ENCODE measurements around the gene SLC26A2.
A peak's percentile ranks its signal among the peaks of the same experiment; 100 is the strongest.
"Not testable (repeated sequence)": the region's sequence is repeated elsewhere in the genome, so short reads cannot be mapped to it uniquely, and the experiment has no call there.

Gene SLC26A2

DNA sequence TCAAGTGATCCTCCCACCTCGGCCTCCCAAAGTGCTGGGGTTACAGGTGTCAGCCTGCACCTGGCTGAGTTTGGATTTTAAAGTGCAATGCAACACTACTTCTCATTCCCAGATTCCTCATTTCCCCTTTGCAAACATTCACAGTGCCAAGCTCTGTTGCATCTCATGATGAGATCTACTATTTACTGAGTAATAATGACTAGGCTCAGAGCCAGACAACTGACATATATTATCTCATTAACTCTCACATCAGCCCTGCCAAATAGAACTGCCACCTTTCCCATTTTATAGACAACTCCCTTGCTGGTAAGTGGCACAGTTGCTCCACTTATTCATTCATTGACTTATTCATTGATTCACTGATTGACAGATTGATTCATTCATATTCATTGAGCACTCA lies 22.9 kb upstream of the SLC26A2 start:
- DNase-seq, result peak; percentile 96

GRCh38 chr5:149938279-149938678 lies 22.3 kb upstream of the SLC26A2 start:
- no peak for DNase-seq

- no peak for DNase-seq
These were observed 21.7 kb upstream of the SLC26A2 start for GRCh38 chr5:149938791-149939358.

DNA sequence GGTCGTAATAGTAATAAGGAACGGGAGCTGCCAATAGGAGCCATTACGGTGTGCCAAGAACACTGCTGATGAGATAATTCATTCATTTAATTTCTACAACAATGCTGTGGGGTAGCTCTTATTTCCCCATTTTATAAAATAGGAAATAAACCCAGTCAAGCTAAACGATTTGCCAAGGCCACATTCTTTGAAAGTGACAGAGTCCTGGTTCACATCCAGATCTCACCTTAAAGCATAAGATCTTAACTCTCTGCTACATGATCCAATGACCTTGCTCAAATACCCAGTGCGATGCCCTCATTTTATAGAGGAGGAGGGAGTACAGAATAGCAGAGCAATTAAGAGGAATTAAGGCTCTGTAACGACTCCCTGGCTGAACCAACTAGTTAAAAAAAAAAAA lies 21.0 kb upstream of the SLC26A2 start:
- no peak for DNase-seq

GRCh38 chr5:149940077-149940574 lies 20.4 kb upstream of the SLC26A2 start:
- no peak for DNase-seq

GRCh38 chr5:149940941-149941644 lies 19.5 kb upstream of the SLC26A2 start:
- DNase-seq, result no peak

GRCh38 chr5:149941795-149942194 lies 18.8 kb upstream of the SLC26A2 start:
- no peak for DNase-seq

DNA sequence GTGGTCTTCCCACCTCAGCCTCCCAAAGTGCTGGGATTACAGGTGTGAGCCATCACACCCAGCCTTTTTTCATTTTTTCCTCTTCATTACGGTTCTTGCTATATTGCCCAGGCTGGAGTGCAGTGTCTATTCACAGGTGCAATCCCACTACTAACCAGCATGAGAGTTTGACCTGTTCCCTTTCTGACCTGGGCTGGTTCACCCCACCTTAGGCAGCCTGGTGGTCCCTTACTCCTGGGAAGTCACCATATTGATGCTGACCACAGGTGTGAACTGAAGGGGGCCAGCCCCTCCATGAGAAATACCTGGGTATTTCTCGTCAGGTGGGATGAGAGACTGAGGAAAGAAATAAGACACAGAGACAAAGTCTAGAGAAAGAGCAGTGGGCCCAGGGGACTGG lies 18.4 kb upstream of the SLC26A2 start:
- DNase-seq, result no peak

DNA sequence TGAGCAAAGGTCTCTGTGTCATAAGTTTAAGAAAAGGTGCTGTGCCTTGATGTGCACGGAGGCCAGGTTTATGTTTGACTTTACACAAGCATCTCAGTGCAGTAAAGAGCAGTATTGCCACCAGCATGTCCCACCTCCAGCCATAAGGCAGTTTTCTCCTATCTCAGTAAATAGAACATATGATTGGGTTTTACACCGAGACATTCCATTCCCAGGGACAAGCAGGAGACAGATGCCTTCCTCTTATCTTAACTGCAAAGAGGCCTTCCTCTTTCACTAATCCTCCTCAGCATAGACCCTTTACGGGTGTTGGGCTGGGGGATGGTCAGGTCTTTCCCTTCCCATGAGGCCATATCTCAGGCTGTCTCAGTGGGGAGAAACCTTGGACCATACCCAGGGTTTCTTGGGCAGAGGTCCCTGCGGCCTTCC lies 17.8 kb upstream of the SLC26A2 start:
- not testable (repeated sequence) for DNase-seq

DNA sequence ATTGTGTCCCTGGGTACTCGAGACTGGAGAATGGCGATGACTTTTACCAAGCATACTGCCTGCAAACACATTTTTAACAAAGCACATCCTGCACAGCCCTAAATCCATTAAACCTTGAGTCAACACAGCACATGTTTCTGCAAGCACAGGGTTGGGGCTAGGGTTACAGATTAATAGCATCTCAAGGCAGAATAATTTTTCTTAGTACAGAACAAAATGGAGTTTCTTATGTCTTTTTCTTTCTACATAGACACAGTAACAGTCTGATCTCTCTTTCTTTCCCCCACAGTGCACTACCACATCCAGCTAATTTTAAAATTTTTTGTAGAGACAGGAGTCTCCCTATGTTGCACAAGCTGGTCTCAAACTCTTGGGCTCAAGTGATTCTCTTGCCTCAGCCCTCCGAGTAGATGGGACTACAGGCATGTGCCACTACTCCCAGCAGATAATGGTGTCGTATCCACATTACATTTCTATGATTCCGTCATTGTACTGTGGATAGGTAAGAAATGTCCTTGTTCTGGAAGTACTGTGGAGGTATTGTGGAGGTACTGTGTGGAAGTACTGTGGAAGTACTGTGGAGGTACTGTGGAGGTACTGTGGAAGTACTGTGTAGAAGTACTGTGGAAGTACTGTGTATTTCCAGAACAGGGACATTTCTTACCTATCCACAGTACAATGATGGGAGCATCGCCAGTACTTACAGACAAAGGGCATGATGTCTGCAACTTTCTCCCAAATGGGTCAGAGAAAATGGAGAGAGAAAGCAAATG lies 17.2 kb upstream of the SLC26A2 start:
- not testable (repeated sequence) for DNase-seq

GRCh38 chr5:149944666-149945065 lies 15.9 kb upstream of the SLC26A2 start, which contains the start of gene PDE6A:
TSS of gene PDE6A (minus strand) at chr5:149944793. CDS start at chr5:149944673, 120 bp downstream.
- no peak for DNase-seq

DNA sequence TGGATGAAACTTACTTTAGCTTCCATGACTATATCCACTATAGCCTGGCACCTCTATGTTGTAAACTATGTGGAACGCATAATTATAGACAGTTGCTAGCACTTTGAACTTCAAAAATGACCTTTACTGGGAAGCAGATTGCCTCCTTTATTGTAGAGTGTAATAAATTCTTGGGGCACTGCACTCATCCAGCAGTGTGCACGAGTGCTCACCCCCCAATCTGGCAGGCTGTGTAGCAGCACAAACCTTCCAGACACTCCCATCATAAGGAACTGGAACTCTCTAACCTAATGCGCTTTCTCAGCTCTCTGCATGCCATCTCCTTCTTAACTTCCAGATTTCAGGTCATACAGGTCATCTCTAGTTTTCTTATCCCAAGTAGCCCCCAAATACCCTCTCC lies 14.4 kb upstream of the SLC26A2 start:
- no peak for DNase-seq

DNA sequence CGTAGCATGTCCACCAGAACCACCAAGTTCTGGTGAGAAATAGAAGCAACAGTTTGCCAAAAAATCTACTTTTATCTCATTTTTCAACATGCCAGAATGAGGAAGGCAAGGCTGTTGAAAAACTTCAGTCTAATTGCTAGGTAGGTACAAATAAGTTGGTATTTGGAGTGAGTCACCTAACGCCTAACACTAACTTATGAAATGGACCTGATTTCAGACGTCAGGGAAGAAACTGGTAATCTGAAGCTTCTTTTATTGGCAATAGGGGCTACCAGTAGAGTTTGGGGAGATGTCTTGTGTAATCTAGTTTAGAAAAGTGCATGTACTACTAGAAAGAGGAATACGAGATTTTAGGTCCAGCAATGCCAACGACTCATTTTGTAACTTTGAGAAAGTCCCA lies 11.6 kb upstream of the SLC26A2 start:
- no peak for DNase-seq

DNA sequence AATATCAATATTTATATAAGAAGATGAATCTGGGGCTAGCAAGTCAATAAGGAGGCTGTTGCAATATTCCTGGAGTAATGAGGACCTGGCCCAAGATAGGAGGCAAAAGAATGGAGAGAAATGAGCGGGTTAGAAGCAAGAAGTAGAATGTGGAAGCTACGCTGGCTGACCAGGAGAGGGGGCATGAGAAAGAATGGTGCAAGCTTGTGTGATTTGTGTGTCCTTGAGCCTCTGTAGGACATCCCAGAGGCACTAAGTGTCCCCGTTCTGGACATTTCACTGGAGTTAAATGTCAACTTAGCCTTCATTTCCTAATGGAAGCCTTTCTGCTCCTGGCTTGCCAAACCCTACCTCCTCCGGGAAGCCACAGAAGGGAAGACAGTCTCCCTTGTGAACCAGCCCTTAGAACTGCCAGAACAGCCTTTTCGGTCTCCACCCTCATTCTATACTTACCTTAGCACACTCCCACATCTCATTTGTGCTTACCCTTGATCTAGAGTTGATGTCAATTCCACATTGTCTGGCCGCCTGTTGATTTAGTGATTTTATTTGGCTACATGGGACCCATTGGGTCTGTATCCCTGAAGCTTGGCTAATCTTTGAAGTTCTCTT lies 9.3 kb upstream of the SLC26A2 start:
- no peak for DNase-seq

GRCh38 chr5:149953436-149954121 lies 7.0 kb upstream of the SLC26A2 start:
- no peak for DNase-seq

DNA sequence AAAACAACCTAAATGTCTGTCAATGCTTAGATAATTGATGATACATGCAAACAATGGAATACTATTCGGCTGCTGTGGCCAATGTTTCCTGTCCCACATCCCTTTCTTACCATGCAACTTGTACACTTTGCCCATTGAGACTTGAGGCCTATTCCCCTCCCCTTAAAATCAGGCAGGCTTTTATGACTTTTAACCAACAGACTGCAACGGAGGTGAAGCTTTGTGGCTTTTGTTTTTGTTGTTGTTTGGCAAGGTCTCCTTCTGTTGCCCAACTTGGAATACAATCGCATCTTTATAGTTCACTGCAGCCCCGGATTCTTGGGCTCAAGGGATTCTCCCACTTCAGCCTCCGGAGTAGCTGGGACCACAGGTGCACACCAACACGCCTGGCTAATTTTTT lies 5.8 kb upstream of the SLC26A2 start:
- DNase-seq, result no peak

- no peak for DNase-seq
These were observed 3.9 kb upstream of the SLC26A2 start for GRCh38 chr5:149956685-149957084.

- DNase-seq, result no peak
These were observed 2.7 kb upstream of the SLC26A2 start for GRCh38 chr5:149957855-149958254.

GRCh38 chr5:149959406-149960236 lies 937 bp upstream of the SLC26A2 start:
- DNase-seq, result no peak

- peak; percentile 16 for DNase-seq
These were observed 678 bp downstream of the SLC26A2 start for GRCh38 chr5:149961186-149961685.

DNA sequence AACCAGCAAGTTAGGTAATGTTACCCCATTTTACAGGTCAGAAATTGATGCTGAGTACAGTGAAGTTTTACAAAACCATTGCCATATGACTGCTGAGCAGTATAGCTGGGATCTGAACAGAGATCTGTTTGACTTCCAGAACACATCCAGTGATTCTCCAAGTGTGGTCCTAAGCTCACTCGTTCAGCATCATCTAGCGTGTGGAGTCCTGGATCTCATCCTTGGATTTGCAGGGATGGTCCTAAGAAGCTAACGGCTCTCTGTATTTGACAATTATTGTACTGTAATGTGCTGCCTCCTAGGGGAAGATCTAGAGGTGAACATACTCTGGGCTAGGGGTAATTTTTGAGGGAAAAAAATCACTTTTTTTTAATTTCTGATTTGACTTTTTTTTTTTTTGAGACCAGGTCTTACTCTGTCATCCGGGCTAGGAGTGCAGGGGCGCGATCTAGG lies 1.4 kb downstream of the SLC26A2 start:
- DNase-seq, result peak; percentile 58
